Measurements from ENCODE around the gene SLC35E1.

Gene SLC35E1

DNA sequence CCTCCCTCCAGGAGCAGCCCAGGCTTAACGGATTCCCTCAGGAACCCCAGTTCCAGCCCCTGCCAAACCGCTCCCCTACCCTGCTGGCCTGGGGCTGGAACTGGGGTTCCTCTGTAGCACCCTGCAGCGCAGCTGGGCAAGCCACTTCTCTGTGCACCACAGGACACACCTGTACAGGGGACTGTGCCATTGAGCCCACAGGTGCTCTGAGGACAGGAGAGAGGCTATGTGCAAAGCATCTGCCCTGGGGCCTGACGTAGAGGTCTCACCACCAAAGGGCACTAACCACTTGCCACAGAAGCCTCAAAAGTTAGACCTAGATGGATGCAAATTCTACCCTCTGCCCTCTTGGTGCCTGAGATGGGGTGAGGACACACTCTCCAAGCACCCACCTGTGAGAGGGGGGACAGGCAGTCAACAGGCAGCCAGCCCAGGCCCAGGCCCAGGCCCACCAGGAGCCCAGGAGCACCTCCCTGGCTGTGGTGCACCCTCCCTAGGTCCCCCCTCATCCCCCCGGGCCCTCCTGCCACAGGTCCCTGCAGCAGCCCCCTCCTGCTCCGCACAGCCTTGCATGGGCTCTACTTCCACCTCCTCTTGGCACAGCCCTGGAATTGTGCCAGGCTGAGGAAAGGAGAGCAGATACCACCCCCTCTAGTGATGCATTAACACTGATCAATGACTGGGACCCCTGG lies 27.6 kb upstream of the SLC35E1 start:
- DNase-seq (ENCODE audit: low read depth in 2 of 2, low spot score in 1 of 2) = no peak

DNA sequence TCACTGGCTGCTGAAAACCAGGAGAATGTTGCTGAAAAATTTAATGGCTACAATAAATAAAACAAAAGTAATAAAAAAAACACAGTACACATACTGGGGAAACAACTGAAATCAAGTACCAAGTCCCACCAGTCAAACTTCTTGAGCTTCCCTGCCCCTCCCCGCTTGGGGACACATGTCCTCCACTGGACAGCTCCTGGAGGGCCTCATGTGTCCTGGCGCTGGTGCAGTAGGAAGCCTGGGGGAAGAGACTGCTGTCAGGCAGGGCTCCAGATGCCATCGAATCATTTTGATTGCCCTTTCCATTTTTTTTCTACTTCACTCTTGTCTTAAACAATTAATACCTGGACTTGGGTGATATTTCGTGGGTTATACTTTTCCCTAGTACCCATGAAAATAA lies 26.6 kb upstream of the SLC35E1 start:
- DNase-seq (ENCODE audit: low read depth in 2 of 2, low spot score in 1 of 2) = no peak

DNA sequence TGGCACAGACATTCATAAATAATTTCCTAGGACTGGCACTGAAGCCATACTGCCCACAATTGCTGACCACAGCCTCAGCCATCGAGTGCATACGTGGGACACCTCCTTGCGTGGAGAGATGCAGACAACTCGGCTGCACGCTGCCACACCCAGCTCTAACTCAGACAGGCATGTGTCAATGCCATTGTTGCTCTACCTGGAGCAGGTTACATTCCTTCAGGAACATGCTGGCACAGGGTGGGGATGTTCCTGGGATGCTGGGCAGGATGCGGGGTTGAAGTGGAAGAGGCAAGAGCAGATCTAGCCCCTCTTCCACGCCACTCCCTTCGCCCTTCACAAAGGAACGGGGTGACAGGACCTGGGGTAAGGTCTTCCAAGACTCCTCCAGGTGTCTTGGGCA lies 24.2 kb upstream of the SLC35E1 start:
- DNase-seq (ENCODE audit: low read depth in 2 of 2, low spot score in 1 of 2) = no peak

DNA sequence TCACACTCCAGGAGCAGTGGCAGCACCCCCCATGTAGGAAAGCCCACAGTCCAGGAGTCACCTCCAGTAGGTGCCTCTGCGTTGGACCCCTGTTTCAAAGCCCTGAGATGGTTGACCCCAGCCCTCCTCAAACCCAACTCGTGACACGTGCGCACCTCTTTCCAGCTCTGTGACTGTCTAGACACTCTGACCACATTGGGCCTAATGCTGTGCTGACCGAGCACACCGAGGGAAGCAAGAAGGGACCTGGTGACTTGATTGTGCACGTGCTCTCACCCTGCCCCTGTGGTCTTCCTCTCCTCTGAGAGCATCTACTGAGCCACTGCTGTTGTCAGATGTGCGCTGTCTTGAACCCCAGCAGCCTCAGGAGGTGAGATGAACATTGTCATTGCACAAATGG lies 22.9 kb upstream of the SLC35E1 start:
- no peak for DNase-seq (ENCODE audit: low read depth in 2 of 2, low spot score in 1 of 2)

DNA sequence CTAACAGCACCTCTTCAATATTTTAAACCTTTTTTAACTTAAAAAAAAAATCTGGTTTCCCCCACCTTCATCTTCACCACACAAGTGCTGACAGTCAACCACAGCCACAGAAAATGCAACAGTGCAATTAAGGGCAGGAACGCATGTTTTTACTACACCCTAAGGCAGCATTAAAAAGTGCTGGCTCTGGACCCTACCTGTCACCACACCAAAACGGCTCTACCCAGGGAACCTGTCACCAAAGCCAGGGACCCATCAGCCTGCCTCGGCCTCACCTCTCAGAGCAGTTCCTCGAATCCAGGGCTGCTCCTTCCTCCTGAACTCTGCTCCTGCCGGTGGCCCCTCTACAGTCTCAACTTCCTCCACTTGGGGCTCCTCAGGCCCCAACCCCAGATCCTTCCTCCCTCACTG lies 22.5 kb upstream of the SLC35E1 start:
- DNase-seq (ENCODE audit: low read depth in 2 of 2, low spot score in 1 of 2) = no peak

DNA sequence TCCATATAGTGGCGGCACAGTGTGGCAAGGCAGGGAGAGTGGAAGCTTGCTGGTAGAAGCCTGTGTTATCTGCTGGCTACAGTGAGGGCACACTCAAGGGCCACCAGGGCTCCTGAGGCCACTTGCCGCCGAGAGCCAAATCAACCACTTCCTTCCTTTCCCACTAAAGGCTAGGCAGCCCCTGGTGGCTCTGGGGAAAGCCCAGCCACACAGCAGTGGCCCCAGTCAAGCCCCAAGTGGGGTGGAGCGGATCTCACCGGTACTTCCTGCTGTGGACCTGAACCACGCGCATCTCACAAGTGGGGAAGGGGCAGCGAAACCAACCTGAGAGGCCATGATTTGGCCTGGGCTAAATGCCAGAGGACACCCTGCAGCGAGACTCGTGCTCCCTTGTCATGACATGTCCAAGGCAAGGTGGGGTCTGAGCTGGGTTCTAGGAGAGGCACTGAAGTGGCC lies 21.9 kb upstream of the SLC35E1 start:
- DNase-seq (ENCODE audit: low read depth in 2 of 2, low spot score in 1 of 2) = no peak

DNA sequence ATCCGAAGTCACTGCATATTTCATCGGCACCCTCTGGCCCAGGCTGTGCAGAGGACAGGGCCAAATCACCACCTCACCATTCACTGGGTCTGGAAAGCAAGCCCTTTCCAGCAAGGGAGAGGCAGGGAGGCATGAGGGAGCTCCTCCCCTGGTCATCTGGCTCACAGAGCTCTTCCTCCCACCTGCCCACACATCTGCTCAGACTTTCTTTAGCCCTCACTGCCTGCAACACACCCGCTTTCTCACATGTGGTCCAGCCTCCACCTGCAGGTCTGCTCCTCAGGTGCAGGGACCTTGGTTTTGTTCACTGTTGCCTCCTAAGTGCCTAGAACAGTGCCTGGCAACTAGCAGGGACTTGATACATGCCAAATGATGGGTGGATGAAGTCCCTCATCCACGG lies 21.0 kb upstream of the SLC35E1 start:
- DNase-seq (ENCODE audit: low read depth in 2 of 2, low spot score in 1 of 2) = no peak

DNA sequence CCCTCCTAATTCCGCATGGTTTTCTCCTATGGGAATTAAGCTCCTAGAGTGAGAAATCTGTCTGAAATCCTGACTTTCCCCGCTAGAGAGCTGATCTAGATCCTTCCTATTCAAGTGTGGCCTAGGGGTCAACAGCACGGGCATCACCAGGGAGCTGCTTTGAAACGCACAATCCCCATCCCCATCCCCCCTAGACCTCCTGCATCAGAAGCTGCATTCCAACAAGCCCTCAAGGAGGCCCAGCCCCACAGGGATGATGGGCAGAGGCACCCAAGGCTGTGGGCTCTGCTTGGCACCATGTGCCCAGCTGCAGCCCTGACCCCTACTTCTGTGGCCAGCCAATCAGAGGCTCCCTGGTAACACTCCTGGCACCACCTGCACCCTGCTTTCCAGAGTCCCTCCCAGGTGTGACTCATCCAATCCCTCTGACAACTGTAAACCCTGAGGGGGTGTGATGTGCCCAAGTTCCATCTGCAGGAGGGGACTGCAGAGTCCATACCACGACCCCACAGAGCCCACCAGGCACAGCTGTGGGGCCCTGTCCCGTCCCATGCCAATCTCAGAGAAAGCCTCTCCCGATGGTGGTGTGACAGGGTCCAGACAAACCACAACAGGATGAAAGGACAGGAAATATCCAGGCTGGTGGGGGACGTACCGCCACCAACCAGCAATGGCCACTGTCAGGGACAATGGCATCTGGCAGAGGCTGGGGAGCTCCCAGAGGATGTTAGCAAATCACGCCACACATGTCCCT lies 19.8 kb upstream of the SLC35E1 start:
- DNase-seq (ENCODE audit: low read depth in 2 of 2, low spot score in 1 of 2) = no peak

DNA sequence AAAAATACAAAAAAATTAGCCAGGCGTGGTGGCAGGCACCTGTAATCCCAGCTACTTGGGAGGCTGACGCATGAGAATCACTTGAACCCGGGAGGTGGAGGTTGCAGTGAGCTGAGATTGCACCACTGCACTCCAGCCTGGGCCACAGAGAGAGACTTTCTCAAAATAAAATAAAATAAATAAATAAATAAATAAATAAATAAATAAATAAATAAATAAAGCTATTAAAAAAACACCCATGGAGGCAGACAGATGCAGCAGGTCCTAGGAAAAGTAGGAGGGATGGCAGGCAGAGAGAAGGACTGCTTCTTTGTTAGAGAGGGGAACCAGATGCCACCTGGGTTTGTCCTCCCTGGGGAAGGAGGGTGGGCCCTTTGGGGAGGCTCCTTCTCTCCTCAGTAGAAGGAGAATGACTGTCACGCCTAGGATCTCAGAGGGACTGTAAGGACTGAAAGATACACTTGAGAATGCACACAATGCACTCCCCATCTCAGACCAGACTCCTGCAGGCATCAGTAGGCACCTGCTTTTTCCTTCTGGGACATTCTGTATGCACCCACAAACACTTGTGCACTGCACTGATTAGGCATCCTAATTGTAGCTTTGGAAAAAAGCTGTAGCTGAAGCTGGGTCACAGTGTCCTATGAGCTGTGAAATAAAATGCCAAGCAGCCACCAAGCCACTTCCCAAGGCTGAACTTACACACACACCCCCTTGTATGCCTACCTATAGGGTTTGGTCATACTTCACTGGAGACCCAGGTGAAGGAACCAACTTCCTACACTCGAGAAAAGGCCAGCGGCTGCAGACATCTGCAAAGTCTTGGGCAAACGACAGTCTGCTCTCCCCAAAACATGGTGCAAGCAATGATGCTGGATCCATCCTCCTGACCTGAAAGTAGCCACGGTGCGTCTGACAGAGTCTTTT lies 18.9 kb upstream of the SLC35E1 start:
- DNase-seq (ENCODE audit: low read depth in 2 of 2, low spot score in 1 of 2) = no peak

DNA sequence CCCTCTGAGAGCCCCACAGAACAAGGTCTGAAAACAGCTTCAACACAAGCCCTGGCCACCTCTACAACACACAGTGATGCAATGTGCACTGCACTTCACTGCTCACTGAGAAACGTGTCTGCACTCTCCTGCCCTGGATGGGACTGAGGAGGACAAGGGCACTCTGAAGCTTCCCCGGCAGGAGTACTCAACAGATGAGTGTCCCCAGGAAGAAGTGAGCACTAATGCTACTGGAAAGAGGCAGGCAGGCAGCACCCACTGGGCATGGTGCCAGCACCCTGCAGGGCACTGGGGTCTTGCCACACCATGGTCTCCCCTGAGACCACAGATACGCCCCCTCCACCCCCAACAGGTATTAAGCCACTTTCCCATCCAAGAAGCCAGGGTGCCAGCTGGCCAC lies 17.7 kb upstream of the SLC35E1 start:
- no peak for DNase-seq (ENCODE audit: low read depth in 2 of 2, low spot score in 1 of 2)

DNA sequence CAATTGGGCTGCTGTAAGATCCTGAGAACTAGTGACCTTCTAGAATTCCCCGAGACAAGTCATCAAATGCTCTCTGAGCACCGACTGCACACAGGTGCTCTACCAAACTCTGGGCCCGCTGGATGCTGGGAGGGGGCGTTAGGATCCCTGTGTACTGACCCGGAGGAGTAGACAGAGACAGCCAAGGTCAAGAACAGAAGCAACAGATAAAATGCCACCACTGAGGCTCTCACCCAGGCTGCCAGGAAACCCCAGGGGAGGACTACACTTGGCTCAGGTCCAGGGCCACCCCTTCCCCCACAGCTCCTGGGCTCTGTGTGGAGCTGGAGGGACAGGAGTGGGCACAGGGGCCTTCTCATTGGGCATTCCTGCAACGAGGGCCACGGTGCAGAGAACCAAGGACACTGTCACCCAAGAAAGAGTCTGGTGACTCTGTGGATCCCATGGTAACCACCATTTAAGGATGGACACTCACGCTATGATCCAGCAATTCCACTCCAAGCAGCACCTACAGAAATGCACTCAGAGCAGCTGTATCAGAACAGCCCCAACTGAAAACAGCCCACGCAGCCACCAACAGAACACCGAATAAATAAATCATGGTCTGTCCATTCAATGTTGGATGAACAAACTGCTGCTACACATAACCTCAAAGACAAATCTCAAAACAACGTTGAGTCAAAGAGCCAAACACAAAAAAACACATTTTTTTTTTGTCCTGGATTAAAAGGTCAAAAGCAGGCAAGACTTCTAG lies 16.8 kb upstream of the SLC35E1 start:
- no peak for DNase-seq (ENCODE audit: low read depth in 2 of 2, low spot score in 1 of 2)

DNA sequence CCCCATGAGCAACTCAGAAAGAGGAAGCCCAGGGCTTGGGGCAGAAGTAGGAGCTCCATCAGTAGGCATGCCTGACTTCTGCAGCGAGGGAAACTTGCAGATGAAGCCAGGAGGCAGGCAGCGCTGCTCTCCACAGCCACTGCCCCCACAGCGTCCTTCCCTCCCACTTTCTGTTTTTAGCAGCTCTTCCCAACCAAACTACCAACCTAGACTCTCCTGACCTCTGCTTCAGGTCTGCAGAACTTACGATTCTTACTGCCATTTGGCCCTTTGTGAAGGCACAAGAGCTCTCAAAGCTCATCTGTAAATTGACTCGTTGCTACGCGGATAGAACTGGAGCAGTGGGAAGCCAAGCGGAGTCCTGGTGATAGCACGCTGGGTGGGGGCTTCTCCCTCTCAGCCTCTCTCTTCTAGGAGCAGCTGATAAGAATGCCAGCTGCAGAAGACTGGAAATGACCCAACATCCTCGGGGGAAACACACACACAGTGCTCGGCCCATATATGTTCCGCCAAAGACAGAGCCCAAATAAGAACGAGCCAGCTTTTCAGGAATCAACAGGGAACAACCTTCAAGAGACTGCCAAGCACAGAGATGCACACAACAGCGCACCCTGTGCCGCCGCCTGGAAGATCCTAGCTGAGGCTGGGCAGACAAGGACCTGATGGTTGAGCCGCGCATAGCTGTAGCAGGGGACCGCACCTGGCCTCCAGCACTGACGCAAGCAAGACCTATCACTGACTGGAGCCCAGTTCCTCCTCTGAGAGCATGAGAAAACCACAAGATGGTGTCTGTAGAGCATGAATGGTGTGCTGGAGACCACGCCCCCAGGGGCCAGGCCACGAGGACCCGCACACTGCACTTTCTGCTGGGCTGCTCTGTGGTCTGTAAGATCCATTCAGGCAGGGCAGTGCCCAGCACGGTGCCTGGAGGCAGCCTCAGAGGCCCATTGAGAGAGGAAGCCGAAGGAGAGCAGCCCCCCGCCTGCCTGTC lies 15.9 kb upstream of the SLC35E1 start:
- no peak for DNase-seq (ENCODE audit: low read depth in 2 of 2, low spot score in 1 of 2)

DNA sequence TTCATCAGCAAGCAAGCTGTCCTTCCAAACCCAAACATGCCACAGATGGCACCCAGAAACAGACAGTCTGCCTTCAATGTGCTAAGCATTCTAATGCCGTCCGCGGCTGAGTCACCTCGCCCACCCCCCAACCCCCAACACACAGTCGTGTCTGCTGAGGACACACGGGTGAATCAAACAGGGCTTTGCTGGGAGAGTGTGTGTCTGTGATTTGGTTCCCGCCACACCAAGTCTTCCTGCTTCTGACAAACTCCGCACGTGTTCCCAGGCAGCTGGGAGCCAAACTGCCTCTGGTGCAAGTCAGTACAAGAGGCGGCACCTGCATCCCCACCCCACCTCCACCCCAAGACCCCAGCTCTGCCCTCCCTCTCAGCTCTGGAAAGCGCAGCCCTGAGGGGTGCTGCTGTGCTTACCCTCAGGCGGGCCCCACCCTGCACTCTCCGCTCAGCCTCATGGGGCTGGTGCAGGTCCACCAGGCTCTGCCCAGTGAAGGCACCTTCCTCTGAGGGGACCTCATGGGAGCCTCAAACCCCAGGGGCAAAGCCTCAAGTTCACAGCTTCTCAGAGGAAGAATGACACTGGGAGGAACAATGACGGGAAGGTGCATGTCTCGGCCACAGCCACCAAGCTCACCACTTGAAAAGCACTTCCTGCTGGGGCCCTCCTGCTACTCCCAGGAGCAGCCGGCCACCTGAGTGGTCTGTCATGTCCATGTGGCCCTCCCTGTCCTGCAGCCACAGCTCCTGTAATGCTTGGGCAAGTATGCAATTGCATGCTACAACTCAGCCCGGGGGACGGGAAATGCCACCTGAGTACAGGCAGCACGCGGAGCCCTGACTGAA lies 15.0 kb upstream of the SLC35E1 start:
- no peak for DNase-seq (ENCODE audit: low read depth in 2 of 2, low spot score in 1 of 2)

DNA sequence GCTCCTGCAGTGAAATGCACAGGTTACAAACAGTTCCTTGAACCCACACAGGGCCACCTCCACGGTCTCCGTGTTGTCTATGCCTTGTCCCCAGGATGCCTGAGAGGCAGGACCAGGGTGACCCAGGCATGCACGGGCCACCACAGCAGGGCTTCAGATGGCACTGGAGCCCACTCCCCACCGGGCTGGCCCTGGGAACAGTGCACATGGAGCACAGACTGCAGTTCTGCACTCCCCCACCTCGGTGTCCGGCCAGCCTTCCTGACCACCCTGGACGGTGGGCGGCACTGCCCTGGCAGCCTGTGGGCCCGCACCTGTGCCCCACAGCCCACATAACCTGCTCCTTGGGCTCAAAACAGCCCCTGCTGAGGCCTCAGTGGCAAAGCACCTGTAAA lies 14.3 kb upstream of the SLC35E1 start:
- DNase-seq (ENCODE audit: low read depth in 2 of 2, low spot score in 1 of 2) = no peak

DNA sequence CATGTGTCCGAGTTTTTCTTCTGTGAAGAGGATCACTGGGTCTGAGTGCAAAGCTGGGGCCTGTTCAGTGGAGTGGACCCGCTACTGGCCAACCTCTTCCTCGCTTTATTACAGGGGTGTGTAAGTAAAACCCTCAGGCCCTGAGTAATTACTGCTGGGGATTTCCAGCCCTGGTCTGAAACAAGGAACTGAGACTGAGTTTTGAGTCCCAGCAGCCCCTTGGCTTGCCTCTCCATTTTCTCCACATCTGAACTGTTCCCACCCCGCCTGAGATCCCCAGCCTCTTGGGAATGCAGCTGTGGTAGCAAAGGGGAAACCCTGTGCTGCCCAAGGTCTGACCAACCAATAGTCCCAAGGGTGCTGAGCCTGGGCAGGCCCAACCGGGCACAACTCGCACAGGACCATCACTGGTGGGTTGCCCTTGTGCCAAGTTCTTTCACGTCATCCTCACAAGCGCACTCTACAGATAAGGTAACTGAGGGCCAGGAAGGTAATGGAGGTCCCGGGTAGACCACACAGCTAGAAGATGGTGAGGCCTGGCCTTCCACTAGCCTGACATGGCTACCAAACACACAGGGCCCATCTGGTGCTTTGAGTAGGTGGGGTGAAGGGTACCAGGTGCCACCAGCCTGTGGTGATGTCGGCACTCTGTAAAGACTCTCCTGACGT lies 13.7 kb upstream of the SLC35E1 start:
- DNase-seq (ENCODE audit: low read depth in 2 of 2, low spot score in 1 of 2) = no peak

DNA sequence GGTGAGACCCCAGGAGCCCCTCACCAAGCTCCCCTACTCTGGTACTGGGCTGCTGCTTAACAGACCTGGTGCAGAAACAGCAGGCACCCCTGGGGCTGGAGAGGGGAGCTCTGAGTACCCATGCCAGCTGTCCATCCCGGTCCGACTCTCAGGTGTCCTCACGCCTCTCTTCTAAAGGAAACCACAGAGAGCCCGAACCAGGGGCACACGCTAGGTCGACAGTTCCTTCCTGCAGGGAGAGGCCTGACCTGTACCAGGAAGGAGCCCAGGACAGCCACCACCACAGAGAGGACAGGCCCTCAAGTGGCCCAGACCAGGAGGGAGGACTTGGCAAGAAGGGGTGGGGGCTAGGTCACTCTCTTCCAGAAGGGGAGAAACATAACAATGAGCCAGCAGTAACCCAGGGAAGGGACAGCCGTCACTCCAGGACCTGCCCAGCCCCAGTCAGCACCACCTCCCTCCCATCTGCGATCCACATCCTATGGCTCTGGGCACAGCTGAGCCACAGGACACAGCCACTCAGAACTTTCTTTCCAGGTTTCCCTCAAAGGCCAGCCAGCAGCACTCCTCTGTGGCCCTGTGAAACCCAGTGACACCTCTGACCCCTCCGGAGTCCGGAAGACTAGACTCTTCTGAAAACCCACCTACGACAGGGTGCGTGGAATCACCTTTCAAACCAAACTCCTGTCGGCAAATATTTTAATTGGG lies 13.0 kb upstream of the SLC35E1 start:
- no peak for DNase-seq (ENCODE audit: low read depth in 2 of 2, low spot score in 1 of 2)

DNA sequence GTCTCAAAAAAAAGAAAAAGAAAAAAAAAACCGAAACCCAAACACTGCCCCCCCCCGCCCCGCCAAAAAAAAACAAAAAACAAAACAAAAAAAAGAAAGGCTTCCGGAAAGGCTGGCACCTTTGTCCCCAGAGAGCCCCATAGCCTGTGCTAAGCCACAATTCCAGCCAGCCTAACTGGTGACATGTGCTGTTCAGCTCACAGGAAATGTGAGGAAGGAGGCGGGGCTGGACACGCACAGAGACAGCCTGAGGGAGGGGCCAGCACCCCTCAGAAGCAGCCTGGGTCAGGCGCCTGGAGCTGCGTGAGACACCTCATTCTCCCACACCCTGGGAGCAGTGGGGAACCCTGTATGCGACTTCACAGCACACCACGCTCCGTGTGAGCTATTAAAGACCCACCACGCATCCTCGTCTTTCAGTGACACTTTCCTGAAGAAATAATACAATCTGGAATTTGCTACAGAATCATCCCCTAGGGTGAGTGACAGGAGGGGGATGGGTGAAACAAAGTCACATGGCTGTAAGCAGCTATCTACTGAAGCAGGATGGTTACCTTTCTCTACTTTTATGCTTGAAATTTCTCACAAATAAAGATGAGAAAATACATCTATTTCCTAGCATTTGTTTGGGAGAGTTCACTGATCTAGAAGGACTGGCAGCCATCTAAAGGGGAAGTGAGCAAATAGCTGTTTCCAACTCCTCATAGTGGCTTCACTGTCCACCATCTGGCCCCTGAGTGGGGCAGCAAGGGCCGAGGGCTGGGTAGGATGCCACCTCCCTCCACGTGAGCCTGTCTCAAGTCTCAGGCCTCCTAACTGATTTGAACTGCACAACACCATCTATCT lies 12.3 kb upstream of the SLC35E1 start:
- DNase-seq (ENCODE audit: low read depth in 2 of 2, low spot score in 1 of 2) = peak; percentile 77 to 79
